Measurements from ENCODE around the gene ACO2. TPM values are rescaled to one million over a fixed set of nuclear protein-coding genes. Genes with fewer than 3 reads are reported as not detected.
A peak's percentile ranks its signal among the peaks of the same experiment; 100 is the strongest.

Gene ACO2
- total RNA-seq, 1 experiment from 2014 or later, result 90.5 TPM

- DNase-seq, result no peak
- Mint-ChIP-seq H3K9me3 (ENCODE audit: unreplicated experiment) (no peaks in the 10 kb centered on the region), H3K4me3 (ENCODE audit: unreplicated experiment) (no peak overlapping the region), H3K36me3 (ENCODE audit: insufficient read depth, unreplicated experiment) (peaks cover 85% of the 10 kb centered on the region), H3K4me1 (ENCODE audit: low read depth, unreplicated experiment) (peaks cover 3% of the 10 kb centered on the region), H3K27ac (ENCODE audit: unreplicated experiment) (no peak overlapping the region), H3K27me3 (ENCODE audit: insufficient read depth, unreplicated experiment) (no peaks in the 10 kb centered on the region)
- H3K36me3 ChIP-seq (ENCODE audit: control insufficient read depth, insufficient read depth, low read length), result peaks cover 1% of the 10 kb centered on the region
- H3K4me3 ChIP-seq (ENCODE audit: low read depth, low read length), result no peak overlapping the region
- intact Hi-C loops (cut with micrococcal nuclease; ENCODE audit: unreplicated experiment), result no loop called here
- no TSS peak for BruUV-seq (replicated peaks)
- CTCF ChIA-PET, result interaction anchor here (0.8 kb wide), 1 partner anchor 118 kb away, joined by 3 read pairs; no protein-coding TSS in a partner anchor
- H3K4me1 ChIP-seq, result no peaks in the 10 kb centered on the region
- POLR2A ChIA-PET, result no interaction called here
- no peaks in the 10 kb centered on the region for H3K9me3 ChIP-seq
- H3K27me3 ChIP-seq (replicated peaks; ENCODE audit: control insufficient read depth, insufficient read depth, low read length), result no peaks in the 10 kb centered on the region
- TF ChIP-seq, protein P1, sequence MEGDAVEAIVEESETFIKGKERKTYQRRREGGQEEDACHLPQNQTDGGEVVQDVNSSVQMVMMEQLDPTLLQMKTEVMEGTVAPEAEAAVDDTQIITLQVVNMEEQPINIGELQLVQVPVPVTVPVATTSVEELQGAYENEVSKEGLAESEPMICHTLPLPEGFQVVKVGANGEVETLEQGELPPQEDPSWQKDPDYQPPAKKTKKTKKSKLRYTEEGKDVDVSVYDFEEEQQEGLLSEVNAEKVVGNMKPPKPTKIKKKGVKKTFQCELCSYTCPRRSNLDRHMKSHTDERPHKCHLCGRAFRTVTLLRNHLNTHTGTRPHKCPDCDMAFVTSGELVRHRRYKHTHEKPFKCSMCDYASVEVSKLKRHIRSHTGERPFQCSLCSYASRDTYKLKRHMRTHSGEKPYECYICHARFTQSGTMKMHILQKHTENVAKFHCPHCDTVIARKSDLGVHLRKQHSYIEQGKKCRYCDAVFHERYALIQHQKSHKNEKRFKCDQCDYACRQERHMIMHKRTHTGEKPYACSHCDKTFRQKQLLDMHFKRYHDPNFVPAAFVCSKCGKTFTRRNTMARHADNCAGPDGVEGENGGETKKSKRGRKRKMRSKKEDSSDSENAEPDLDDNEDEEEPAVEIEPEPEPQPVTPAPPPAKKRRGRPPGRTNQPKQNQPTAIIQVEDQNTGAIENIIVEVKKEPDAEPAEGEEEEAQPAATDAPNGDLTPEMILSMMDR (IDR thresholded peaks at IDR 0.05; ENCODE audit: insufficient read depth in 1 of 2, low read depth in 1 of 2, low read length in 1 of 2, severe bottlenecking in 1 of 2, unreplicated experiment in 1 of 2), result no peak
Observed at GRCh38 chr22:41521126-41521525, 52.2 kb downstream of the ACO2 start.

GRCh38 chr22:41522813-41523212 lies 53.9 kb downstream of the ACO2 start:
- no peak overlapping the region for H3K27ac Mint-ChIP-seq (ENCODE audit: unreplicated experiment)
- H3K9me3 Mint-ChIP-seq (ENCODE audit: unreplicated experiment), result no peaks in the 10 kb centered on the region
- H3K4me3 Mint-ChIP-seq (ENCODE audit: unreplicated experiment), result no peak overlapping the region
- peaks cover 89% of the 10 kb centered on the region for H3K36me3 Mint-ChIP-seq (ENCODE audit: insufficient read depth, unreplicated experiment)
- no TSS peak for BruUV-seq (replicated peaks)
- Histone ChIP-seq H3K27me3 (replicated peaks; ENCODE audit: control insufficient read depth, insufficient read depth, low read length) (no peaks in the 10 kb centered on the region), H3K9me3 (no peaks in the 10 kb centered on the region), H3K4me1 (no peaks in the 10 kb centered on the region), H3K36me3 (ENCODE audit: control insufficient read depth, insufficient read depth, low read length) (peaks cover 7% of the 10 kb centered on the region), H3K4me3 (ENCODE audit: low read depth, low read length) (no peak overlapping the region)
- TF ChIP-seq, protein P1 (IDR thresholded peaks at IDR 0.05; ENCODE audit: insufficient read depth in 1 of 2, low read depth in 1 of 2, low read length in 1 of 2, severe bottlenecking in 1 of 2, unreplicated experiment in 1 of 2), result no peak
- H3K27me3 Mint-ChIP-seq (ENCODE audit: insufficient read depth, unreplicated experiment), result no peaks in the 10 kb centered on the region
- ChIA-PET CTCF (interaction anchor here (1.9 kb wide), 1 partner anchor 119 kb away, joined by 5 read pairs; no protein-coding TSS in a partner anchor), POLR2A (no interaction called here)
- peaks cover 7% of the 10 kb centered on the region for H3K4me1 Mint-ChIP-seq (ENCODE audit: low read depth, unreplicated experiment)
- intact Hi-C loops (cut with micrococcal nuclease; ENCODE audit: unreplicated experiment), result no loop called here
- no peak for DNase-seq

DNA sequence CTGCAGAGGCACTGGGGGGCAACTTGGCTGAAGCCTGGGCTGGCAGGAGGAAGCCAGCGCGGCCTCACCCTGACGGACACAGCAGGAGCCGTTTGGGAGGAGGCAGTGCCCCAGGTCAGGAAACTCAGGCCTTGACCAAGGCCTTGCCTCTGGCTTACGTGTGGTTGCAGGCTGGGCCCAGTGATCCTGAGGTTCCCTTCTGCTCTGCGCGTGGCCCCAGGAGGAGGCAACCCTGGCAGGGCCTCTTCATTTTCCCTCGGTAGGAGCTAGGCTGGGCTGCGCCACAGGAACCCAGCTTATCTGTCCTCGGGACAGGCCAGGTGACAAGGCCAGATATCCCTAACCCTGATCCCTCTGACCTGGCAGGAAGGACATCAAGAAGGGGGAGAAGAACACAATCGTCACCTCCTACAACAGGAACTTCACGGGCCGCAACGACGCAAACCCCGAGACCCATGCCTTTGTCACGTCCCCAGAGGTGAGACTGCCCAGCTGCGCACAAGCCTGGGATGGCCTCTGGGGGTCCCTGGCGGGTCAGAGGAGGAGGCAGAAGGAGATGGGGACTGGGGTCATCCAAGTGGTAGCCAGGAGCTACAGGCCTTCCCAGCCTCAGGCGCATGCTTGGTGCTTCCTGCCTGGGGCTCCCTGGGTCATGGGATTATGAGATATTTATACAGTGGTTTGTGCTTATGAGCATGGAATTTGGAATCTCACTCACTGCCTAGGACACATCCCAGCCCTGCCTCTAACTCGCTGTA lies 54.7 kb downstream of the ACO2 start:
- peaks cover 94% of the 10 kb centered on the region for H3K36me3 Mint-ChIP-seq (ENCODE audit: insufficient read depth, unreplicated experiment)
- intact Hi-C loops (cut with micrococcal nuclease; ENCODE audit: unreplicated experiment), result no loop called here
- BruUV-seq (replicated peaks), result no TSS peak
- H3K27me3 ChIP-seq (replicated peaks; ENCODE audit: control insufficient read depth, insufficient read depth, low read length), result no peaks in the 10 kb centered on the region
- no peaks in the 10 kb centered on the region for H3K27me3 Mint-ChIP-seq (ENCODE audit: insufficient read depth, unreplicated experiment)
- H3K4me1 Mint-ChIP-seq (ENCODE audit: low read depth, unreplicated experiment), result peaks cover 7% of the 10 kb centered on the region
- no peak for DNase-seq
- CTCF ChIA-PET, result interaction anchor here (0.5 to 1.9 kb wide), 2 partner anchors 42 to 120 kb away, joined by 3 to 5 read pairs; no protein-coding TSS in a partner anchor
- no peaks in the 10 kb centered on the region for H3K9me3 Mint-ChIP-seq (ENCODE audit: unreplicated experiment)
- H3K27ac Mint-ChIP-seq (ENCODE audit: unreplicated experiment), result peak overlapping the region; percentile 35
- TF ChIP-seq, protein P1 (IDR thresholded peaks at IDR 0.05; ENCODE audit: insufficient read depth in 1 of 2, low read depth in 1 of 2, low read length in 1 of 2, severe bottlenecking in 1 of 2, unreplicated experiment in 1 of 2), result no peak
- H3K4me3 Mint-ChIP-seq (ENCODE audit: unreplicated experiment), result no peak overlapping the region
- H3K4me1 ChIP-seq, result no peaks in the 10 kb centered on the region
- H3K4me3 ChIP-seq (ENCODE audit: low read depth, low read length), result no peak overlapping the region
- POLR2A ChIA-PET, result no interaction called here
- peaks cover 9% of the 10 kb centered on the region for H3K36me3 ChIP-seq (ENCODE audit: control insufficient read depth, insufficient read depth, low read length)
- no peaks in the 10 kb centered on the region for H3K9me3 ChIP-seq
